OCI-LY7 (cell line): ENCODE measurements around the gene MARCHF9. TPM values are rescaled to one million over a fixed set of nuclear protein-coding genes. Genes with fewer than 3 reads are reported as not detected.

Source experiments
- BruUV-seq: library from RNA; stranded (reverse); fragments of 400-500 nt; replicated peaks from 2 replicates; lab custom pipeline; 2021; lab: Mats Ljungman, UMichigan
- CTCF ChIA-PET: fragments of 300-600 bp; sonication (Branson Sonifier 250); formaldehyde crosslinking; loops from one replicate; lab custom pipeline; 2022; ENCODE audit warnings: antibody characterized with exemption; ENCODE audit not compliant: unreplicated experiment; lab: Charles Lee
- POLR2A ChIA-PET: fragments of 300-600 bp; sonication (Branson Sonifier 250); formaldehyde crosslinking; loops from one replicate; lab custom pipeline; 2022; ENCODE audit warnings: antibody characterized with exemption; lab: Charles Lee
- DNase-seq: peaks from one replicate; pipeline ENCODE4 v3.0.0-alpha.2; 2015; ENCODE audit warnings: low spot score
- H2AFZ ChIP-seq: fragments of 200-600 bp; sonication (generic), shearing (Covaris generic); 2 replicates; pipeline ENCODE4 v1.6.1; 2014; ENCODE audit warnings: mild to moderate bottlenecking, antibody characterized with exemption, low read length, moderate library complexity
- H3K27ac ChIP-seq: fragments of 200-600 bp; sonication (generic); 2 replicates; pipeline ENCODE4 v1.5.1; 2014; ENCODE audit warnings: mixed run types, low read depth, mild to moderate bottlenecking, moderate library complexity, low read length, inconsistent platforms; ENCODE audit not compliant: poor library complexity, severe bottlenecking
- H3K36me3 ChIP-seq: fragments of 200-600 bp; sonication (generic); 2 replicates; pipeline ENCODE4 v1.6.1; 2014; ENCODE audit warnings: mild to moderate bottlenecking, antibody characterized with exemption, low read length, moderate library complexity, mixed read lengths; ENCODE audit not compliant: insufficient read depth
- H3K4me1 ChIP-seq: fragments of 200-600 bp; sonication (generic); 2 replicates; pipeline ENCODE4 v1.5.1; 2014; ENCODE audit warnings: mild to moderate bottlenecking, low read length; ENCODE audit not compliant: insufficient read depth, poor library complexity, severe bottlenecking
- H3K4me2 ChIP-seq: fragments of 200-600 bp; sonication (generic); 2 replicates; pipeline ENCODE4 v1.6.1; 2014; ENCODE audit warnings: mild to moderate bottlenecking, low read length
- H3K4me3 ChIP-seq: fragments of 200-600 bp; sonication (generic); 2 replicates; pipeline ENCODE4 v1.5.1; 2014; ENCODE audit warnings: mild to moderate bottlenecking, low read depth, low read length; ENCODE audit not compliant: poor library complexity, severe bottlenecking
- H3K79me2 ChIP-seq: fragments of 200-600 bp; sonication (generic); 2 replicates; pipeline ENCODE4 v1.6.1; 2016; ENCODE audit warnings: low read depth, mild to moderate bottlenecking, low read length, moderate library complexity, mixed read lengths; ENCODE audit not compliant: insufficient read depth
- H3K9me2 ChIP-seq: fragments of 200-600 bp; sonication (generic); 2 replicates; pipeline ENCODE4 v1.6.1; 2016; ENCODE audit warnings: mild to moderate bottlenecking, low read length, mixed read lengths; ENCODE audit not compliant: insufficient read depth
- H3K9me3 ChIP-seq: fragments of 200-600 bp; sonication (generic); 2 replicates; pipeline ENCODE4 v1.6.1; 2014; ENCODE audit warnings: mild to moderate bottlenecking, mixed run types, low read length, mixed read lengths
- H4K20me1 ChIP-seq: fragments of 200-600 bp; sonication (generic); 2 replicates; pipeline ENCODE4 v1.6.1; 2014; ENCODE audit warnings: mild to moderate bottlenecking, antibody characterized with exemption, low read length, moderate library complexity, mixed read lengths; ENCODE audit not compliant: insufficient read depth
- CTCF ChIP-seq: fragments of 200-600 bp; sonication (generic); conservative IDR thresholded peaks from 2 replicates; pipeline ENCODE4 v1.5.1; 2014; ENCODE audit warnings: mild to moderate bottlenecking, antibody characterized with exemption, low read length, moderate library complexity, mixed read lengths
- EZH2phosphoT487 ChIP-seq: fragments of 200-600 bp; sonication (generic); IDR thresholded peaks from 2 replicates; pipeline ENCODE4 v1.6.1; 2018; ENCODE audit warnings: low read depth, borderline replicate concordance, mild to moderate bottlenecking, mixed run types, antibody characterized with exemption, low read length, moderate library complexity, mixed read lengths
- intact Hi-C: fragments of 100-400 bp; cut with micrococcal nuclease; formaldehyde crosslinking; loops from one replicate; pipeline ENCODE4 v1.10.0; 2022; ENCODE audit not compliant: unreplicated experiment
- total RNA-seq, 2 experiments: library from RNA; depleted of rRNA in 1 of 2; stranded (reverse); fragments of >200 nt in 1 of 2; shearing (Covaris generic) in 1 of 2; gene quantifications; 2 replicates each; pipeline ENCODE4 v1.2.3, GENCODE V29; 2014 to 2022

The MARCHF9 gene
- total RNA-seq, 2 experiments from 2014 or later = 29.3 to 46.2 TPM

GRCh38 chr12:57775044-57775443 lies 20.1 kb downstream of the MARCHF9 start:
- Histone ChIP-seq H3K79me2 (peaks cover 12% of the 10 kb centered on the region; the same call in 1 of the 2 replicates), H3K36me3 (peaks cover 9% of the 10 kb centered on the region; the same call in 1 of the 2 replicates), H2AFZ (no peak overlapping the region), H3K27ac (no peak overlapping the region), H3K9me2 (no peaks in the 10 kb centered on the region), H4K20me1 (no peaks in the 10 kb centered on the region), H3K4me3 (no peak overlapping the region), H3K9me3 (no peaks in the 10 kb centered on the region), H3K4me1 (peaks cover 25% of the 10 kb centered on the region), H3K4me2 (no peak overlapping the region)
- intact Hi-C loops = no loop called here
- no peak for DNase-seq
- ChIA-PET POLR2A (interaction anchor here (0.8 kb wide), 1 partner anchor 19 kb away, joined by 4 read pairs; no protein-coding TSS in a partner anchor), CTCF (no interaction called here)
- no TSS peak for BruUV-seq
- TF ChIP-seq EZH2phosphoT487 (no peak), CTCF (no peak)

GRCh38 chr12:57775563-57776246 lies 20.8 kb downstream of the MARCHF9 start:
- POLR2A ChIA-PET = interaction anchor here (0.8 kb wide), 1 partner anchor 19 kb away, joined by 4 read pairs; no protein-coding TSS in a partner anchor
- Histone ChIP-seq H3K9me2 (no peaks in the 10 kb centered on the region), H3K36me3 (peaks cover 2% of the 10 kb centered on the region; the same call in 1 of the 2 replicates), H3K79me2 (peaks cover 9% of the 10 kb centered on the region; the same call in 1 of the 2 replicates), H3K4me2 (no peak overlapping the region), H3K4me1 (peaks cover 22% of the 10 kb centered on the region), H3K27ac (no peak overlapping the region), H3K4me3 (no peak overlapping the region), H2AFZ (no peak overlapping the region), H4K20me1 (no peaks in the 10 kb centered on the region), H3K9me3 (no peaks in the 10 kb centered on the region)
- BruUV-seq = no TSS peak
- DNase-seq = peak; percentile 44
- CTCF ChIA-PET = no interaction called here
- intact Hi-C loops = no loop called here
- TF ChIP-seq CTCF (peak; percentile 67), EZH2phosphoT487 (no peak)

GRCh38 chr12:57776247-57776587 lies 21.3 kb downstream of the MARCHF9 start:
- H3K4me3 ChIP-seq = no peak overlapping the region
- BruUV-seq = no TSS peak
- H3K4me1 ChIP-seq = peaks cover 19% of the 10 kb centered on the region
- peaks cover 4% of the 10 kb centered on the region; the same call in 1 of the 2 replicates for H3K79me2 ChIP-seq
- H4K20me1 ChIP-seq = no peaks in the 10 kb centered on the region
- intact Hi-C loops = no loop called here
- TF ChIP-seq CTCF (0 out of 2 replicates have a peak, but pooled peaks have one; percentile 10), EZH2phosphoT487 (no peak)
- no peak for DNase-seq
- H3K9me2 ChIP-seq = no peaks in the 10 kb centered on the region
- H3K36me3 ChIP-seq = no peaks in the 10 kb centered on the region
- H3K9me3 ChIP-seq = no peaks in the 10 kb centered on the region
- H3K27ac ChIP-seq = no peak overlapping the region
- CTCF ChIA-PET = no interaction called here
- POLR2A ChIA-PET = no interaction called here
- H2AFZ ChIP-seq = no peak overlapping the region
- H3K4me2 ChIP-seq = no peak overlapping the region
